Endothelial cell of umbilical vein (primary cell): ENCODE measurements around the gene TNNI3K.

Source experiments
- CTCF ChIP-seq, 2 donors: IDR thresholded peaks; 1 replicate in 1 of 2; 2 replicates in 1 of 2; pipeline ENCODE4 v1.5.1; 2011; ENCODE audit warnings: low read length in 2 of 2, mild to moderate bottlenecking in 2 of 2, moderate library complexity in 2 of 2, control low read depth in 1 of 2, inconsistent platforms in 1 of 2, low read depth in 1 of 2; ENCODE audit not compliant: insufficient read depth in 1 of 2; ENCODE audit errors: extremely low read depth in 1 of 2
- GATA2 ChIP-seq: IDR thresholded peaks from 2 replicates; pipeline ENCODE4 v1.7.0; 2011; ENCODE audit warnings: low read depth, mild to moderate bottlenecking, moderate library complexity, mixed read lengths, low read length; ENCODE audit not compliant: insufficient read length, insufficient read depth
- MYC ChIP-seq: IDR thresholded peaks from one replicate; pipeline ENCODE4 v1.6.1; 2011; ENCODE audit warnings: mild to moderate bottlenecking, low read depth, low read length
- POLR2A ChIP-seq: IDR thresholded peaks from 2 replicates; pipeline ENCODE4 v1.6.1; 2012; ENCODE audit warnings: low read depth, mild to moderate bottlenecking, control low read depth, low read length
- POLR2AphosphoS5 ChIP-seq: IDR thresholded peaks from 2 replicates; pipeline ENCODE4 v1.6.1; 2012; ENCODE audit warnings: low read depth, mild to moderate bottlenecking, control low read depth, low read length, moderate library complexity; ENCODE audit not compliant: insufficient read depth

DNA sequence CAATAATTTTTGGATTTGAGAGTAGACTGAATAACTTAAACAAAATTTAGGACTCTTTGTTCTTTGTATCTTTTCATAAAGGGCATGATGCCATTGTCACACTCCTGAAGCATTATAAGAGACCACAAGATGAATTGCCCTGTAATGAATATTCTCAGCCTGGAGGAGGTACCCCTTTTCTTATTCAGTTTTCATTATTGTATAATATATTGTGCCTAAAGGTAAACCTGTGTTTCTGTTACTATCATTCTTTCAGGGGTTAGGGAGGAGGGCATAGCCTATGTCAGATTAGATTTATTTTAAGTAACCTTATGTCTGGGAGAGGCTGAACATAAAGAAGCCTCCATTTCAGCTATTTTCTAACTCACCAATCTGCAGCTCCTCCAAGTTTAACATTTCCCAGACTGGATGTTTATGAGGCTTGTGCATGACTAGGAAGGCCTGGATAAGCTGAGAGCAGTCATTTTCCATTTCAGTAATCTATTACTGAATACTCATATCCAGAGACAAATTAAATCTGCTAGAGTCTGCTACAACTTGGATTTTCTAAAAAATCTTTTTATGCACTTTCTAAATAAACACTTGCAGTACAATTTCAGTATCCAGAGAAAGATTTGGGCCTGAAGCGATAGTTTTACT is 132.1 kb downstream of the TNNI3K start:
- TF ChIP-seq CTCF (IDR thresholded peaks at IDR 0.05; ENCODE audit: extremely low read depth in 1 of 2, insufficient read depth in 1 of 2, low read depth in 1 of 2, low read length in 2 of 2), result no peak
- no peak for TF ChIP-seq GATA2
- TF ChIP-seq POLR2AphosphoS5, result no peak
- no peak for TF ChIP-seq MYC
- no peak for TF ChIP-seq POLR2A
